GM19328 (cell line): ENCODE results near the gene GALNT14.

Source experiments
- ATAC-seq: cut with Tn5 transposase; IDR thresholded peaks from one replicate; pipeline ENCODE4 v1.9.1; 2021; ENCODE audit warnings: mild to moderate bottlenecking, moderate library complexity; ENCODE audit not compliant: unreplicated experiment

The GALNT14 gene

DNA sequence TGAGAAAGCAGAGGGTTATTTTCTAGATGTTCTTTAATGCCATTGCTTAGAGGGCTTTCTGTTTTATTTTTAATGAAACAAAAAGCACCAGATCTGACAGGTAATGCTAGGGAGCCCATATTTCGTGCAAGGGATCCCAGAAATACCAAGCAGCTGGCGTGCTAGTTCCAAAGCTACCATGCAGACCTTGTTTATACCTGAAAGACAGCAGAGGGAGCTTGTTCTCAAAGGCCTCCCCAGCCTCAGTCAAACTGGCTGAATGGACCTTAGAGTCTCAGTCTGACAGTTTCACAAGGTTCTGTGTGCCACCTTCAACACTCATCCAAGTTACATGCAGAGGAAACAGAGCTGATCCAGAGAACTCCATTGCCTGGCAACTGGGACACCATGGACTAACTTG, 48.6 kb downstream of the GALNT14 start:
- no peak for ATAC-seq

- no peak for ATAC-seq
These were observed 49.6 kb downstream of the GALNT14 start for GRCh38 chr2:31088504-31089195.

DNA sequence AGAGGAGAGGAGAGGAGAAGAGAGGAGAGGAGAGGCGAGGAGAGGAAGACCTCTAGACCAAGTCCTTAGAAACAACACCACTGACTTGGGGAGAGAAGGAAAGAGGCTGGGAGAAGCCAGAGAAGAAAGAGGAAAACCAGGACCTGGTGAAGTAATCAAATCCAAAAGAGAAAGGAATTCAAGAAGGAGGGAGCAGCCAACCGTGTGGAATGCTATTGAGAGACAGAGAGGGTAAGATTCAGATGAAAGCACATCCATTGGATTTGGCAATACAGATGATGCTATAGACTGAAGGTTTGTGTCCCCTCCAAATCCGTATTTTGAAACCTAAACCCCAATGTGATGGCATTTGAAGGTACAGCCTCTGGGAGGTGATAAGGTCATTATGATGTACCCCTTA, 50.7 kb downstream of the GALNT14 start:
- no peak for ATAC-seq

DNA sequence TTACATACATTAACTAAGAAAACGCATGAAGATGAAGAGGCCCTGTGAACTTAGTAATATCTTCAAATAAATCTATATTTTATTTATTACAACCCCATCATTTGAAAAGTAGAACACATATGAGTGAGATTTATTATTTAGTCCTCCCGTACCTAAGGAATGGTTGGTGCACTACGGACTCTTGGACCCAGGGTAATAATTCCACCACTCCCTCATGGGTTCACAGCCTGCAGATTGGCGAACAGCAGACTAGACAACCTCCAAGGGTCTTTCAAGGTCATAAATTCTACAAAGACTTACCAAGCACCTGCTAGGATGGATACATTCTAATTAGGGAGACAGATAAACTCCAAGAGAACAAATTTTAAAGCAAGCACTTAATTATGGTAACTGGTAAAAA, 51.6 kb downstream of the GALNT14 start:
- no peak for ATAC-seq

GRCh38 chr2:31083234-31083993, 54.8 kb downstream of the GALNT14 start:
- no peak for ATAC-seq

DNA sequence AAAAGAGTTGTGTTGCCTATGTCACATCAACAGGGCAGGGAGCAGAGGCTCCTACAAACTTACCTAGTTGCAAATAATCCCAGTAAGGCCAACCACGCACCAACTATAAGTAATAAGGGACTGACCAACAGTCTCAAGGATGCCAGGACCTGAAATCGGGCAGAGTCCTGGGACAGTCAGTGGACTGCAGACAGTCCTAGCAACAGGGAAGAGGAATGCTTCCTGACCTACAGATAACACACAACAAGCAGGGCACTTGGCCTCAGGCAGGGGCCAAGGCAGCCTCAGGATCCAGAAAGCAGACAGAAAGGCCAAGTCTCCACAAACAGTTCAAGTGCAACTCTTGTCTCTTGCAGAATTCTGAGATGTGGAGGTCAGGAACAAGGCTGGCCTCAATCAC, 56.2 kb downstream of the GALNT14 start:
- no peak for ATAC-seq

DNA sequence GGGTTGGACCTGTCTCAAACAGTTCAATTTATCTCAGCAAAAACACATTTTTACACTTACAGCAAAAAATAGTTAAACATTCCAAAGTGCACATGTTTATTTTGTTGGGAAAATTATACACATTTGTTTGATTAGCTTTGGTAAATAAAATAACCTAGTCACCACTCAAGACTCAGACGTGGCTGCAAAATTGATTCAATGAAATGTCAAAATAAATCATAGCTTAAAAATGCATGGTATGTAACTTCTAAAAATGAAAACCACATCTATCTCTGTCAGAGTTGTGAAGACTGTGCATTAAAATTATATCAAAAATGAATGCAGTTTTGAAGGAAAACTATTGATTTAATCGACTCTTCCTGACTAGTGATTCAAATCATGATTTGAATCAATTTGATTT, 56.7 kb downstream of the GALNT14 start:
- no peak for ATAC-seq

- ATAC-seq, result no peak
These were observed 57.9 kb downstream of the GALNT14 start for GRCh38 chr2:31080361-31080760.

- no peak for ATAC-seq
These were observed 58.6 kb downstream of the GALNT14 start for GRCh38 chr2:31079665-31080064.

DNA sequence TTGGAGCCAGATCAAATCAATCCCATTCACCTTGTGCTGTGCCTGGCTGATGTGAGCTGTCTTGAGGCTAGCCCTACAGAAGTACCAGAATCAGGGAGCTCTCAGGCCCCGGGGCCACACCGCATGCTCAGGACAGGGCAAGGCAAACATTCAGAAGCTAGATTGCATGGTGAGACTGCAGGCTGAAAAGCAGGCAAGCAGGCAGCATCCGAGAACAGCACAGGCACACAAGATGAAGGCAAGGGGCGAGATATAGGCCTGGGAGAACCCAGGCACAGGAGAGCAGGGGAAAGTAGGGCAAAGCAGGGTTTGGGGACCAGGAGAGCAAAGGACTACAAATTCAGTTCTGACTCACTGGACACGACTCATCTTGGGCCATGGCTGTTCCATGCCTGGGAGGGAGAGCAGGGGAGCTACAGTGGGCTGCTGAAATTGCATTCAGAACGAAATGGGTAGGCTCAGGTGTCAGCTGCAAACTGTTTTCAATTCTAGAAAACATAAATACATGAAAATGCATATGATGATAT, 59.6 kb downstream of the GALNT14 start:
- ATAC-seq, result no peak

- no peak for ATAC-seq
These were observed 60.2 kb downstream of the GALNT14 start for GRCh38 chr2:31078011-31078410.

DNA sequence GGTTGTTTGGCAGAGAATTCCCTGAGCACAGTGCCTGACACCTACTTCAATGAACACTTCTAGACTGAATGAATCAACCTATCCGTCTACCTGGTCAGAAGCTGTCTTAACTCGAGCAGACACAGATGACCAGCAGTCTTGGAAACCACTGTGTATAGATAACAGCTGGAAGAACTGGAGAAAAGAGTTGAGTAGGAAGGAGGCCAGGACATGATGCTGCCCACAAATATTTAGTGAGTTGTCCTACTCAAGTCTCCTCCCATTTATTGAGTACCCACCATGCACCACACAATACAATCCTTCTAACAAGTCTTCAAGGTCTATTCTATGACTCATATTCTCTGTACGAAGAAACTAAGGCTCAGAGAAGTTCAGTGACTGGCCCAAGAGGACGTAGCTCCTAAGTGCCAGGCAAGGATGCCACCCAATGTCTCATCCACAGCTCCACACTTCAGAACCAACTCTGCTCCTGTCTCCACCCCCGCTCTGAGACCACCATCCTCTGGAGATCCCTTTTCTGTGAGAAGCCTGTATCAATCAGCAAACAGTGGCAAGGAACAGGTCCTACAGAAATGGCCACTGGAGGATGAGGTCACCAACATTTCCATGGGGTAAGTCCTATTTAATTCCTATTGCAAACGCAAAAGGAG, 62.2 kb downstream of the GALNT14 start:
- no peak for ATAC-seq

- no peak for ATAC-seq
These were observed 62.8 kb downstream of the GALNT14 start for GRCh38 chr2:31075431-31075830.

- no peak for ATAC-seq
These were observed 66.5 kb downstream of the GALNT14 start for GRCh38 chr2:31071741-31072140.

DNA sequence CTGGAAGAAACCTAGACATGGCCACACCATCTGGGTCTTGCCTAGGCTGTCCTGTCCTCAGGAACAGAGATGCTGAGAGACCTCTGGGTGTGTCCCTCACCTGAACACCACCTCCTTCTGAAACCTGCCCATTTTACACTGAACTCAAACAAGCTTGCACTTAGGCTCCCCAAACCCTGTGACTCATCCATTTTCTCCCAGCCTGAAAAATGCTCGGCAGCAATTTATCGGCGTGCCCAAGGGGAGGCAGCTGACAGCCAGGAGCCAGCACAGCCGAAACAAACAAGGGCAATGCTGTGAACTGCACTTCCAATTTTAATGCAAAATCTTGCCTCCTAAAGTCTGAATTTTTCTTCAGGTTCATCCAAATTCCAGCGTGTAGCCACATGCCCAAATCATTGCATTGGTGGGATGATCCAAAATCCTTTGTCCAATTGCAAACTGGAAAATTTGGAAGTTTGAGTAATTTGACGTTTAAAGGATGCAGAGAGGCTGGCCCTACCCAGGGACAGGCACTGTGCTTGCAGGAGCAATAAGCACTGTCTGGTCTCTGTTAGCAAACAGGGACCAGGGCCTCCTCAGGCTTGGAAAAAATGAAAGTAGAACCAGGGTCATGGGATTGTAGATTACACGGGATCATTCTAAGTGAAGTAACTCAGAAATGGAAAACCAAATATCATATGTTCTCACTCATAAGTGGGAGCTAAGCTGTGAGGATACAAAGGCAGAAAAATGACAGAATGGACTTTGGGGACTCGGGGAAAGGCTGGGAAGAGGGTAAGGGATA, 67.7 kb downstream of the GALNT14 start:
- no peak for ATAC-seq

DNA sequence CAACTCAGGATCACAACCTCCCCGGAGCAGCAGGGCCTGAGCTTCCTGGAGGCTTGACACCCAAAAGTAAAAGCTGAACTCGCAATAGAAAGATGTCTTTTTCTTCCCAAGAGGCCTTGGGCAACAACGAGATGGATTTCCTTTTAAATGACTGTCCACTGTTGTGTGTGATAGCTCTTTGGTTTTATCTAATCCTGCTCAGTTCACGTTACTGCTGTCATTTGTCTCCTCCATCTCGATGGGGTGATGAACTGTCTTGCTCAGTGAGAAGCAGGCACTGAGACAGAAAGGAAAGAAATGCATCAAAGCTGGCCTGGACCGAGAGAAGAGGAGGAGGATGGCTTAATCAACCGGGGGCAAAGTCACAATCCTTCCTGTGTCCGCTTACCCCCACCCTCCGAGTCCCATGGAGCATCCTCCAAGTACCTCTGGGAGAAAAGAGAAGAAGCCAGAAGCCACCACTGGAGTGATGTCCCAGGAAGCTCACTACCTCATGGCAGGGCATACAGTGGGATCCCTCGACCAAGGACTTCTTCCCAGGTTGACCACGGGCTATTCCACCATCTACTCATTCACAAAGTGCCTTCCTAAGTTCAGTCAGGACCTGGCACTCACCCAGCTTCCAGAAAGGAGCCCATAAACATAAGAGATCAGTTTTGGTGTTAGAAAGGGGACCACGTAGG, 68.5 kb downstream of the GALNT14 start:
- no peak for ATAC-seq

- ATAC-seq, result no peak
These were observed 71.0 kb downstream of the GALNT14 start for GRCh38 chr2:31067259-31067658.

DNA sequence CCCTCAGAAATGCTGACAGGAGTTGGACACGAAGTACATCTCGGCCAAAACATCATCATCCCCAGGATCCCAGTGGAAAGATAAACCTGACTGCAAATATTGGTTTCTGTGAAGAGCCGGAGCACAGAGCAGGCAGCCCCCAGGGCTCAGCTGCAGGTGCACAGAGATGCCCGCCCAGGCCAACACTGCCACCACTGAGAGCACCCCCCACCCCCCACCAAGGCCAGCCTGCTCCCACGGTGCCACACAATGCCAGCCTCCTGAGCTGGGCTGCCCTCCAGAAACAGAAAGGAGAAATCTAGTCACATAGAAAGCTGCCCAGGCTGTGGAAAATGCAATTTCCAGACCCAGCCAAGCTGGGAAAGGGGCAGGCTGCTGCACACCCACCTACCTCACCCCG, 71.7 kb downstream of the GALNT14 start:
- ATAC-seq, result no peak

- ATAC-seq, result no peak
These were observed 72.2 kb downstream of the GALNT14 start for GRCh38 chr2:31066086-31066485.

- ATAC-seq, result no peak
These were observed 72.9 kb downstream of the GALNT14 start for GRCh38 chr2:31065356-31065755.
